ENCODE results near the gene CFAP77.

CFAP77 gene

DNA sequence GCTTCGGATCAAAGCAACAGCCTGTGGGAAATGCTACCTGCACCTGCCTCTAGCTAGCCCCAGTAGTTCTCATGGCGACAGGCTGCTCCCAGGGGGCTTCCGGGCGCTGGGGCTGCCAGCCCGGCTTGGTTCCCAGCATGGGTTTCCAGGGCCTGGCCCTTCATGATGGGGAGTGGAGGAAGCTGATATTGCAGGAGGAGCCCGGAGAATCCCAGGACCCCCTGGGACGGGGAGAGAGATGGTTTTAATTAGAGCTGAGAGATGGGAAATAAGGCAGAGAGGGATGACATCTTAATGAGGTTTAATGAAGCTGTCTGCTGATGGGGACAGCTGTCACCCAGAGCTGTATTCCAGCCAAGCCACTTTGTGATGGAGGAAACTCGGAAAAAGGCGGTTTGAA, 78.6 kb downstream of the CFAP77 start:
- DNase-seq (ENCODE audit: low read depth in 3 of 3) = no peak

- no peak for DNase-seq (ENCODE audit: low read depth in 3 of 3)
Observed at GRCh38 chr9:132489536-132489935, 79.5 kb downstream of the CFAP77 start.

DNA sequence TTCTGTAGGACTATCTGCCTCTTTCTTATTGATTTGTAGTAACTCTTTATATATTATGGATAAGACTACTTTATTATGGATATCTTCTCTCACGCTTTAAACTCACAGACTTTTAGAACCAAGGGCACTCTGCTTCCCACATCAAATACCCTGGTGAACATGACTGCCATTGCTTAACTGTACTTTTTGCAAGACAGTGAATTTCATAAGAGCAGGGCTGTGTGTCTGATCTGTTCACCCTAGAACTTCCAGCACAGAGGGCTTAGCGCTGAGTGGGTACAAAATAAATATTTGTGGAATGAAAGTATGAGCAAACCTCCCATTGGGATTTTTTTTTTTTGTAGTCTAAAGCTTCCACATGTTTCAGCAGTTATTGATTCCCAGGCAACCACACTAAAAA, 84.8 kb downstream of the CFAP77 start:
- DNase-seq (ENCODE audit: low read depth in 3 of 3) = no peak

DNA sequence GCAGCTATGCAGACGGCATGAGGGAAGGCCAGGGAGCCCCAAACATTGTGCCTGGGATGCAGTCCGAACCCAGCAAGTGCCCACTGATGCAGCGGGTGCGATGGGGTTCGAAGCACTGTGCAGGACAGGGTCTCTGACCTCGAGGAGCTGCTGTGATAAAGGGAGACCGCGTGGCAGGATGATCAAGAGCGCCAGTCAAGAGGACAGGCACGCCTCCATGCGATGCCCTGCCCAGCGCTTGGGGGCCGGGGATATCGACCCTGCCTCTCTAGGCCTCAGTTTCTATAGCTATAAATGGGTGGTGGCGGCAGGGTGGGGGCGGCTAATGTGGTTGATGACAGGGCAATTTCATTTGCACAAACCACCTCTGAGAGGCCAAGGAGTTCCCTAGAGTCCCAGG, 87.7 kb downstream of the CFAP77 start:
- DNase-seq (ENCODE audit: low read depth in 3 of 3) = no peak

DNA sequence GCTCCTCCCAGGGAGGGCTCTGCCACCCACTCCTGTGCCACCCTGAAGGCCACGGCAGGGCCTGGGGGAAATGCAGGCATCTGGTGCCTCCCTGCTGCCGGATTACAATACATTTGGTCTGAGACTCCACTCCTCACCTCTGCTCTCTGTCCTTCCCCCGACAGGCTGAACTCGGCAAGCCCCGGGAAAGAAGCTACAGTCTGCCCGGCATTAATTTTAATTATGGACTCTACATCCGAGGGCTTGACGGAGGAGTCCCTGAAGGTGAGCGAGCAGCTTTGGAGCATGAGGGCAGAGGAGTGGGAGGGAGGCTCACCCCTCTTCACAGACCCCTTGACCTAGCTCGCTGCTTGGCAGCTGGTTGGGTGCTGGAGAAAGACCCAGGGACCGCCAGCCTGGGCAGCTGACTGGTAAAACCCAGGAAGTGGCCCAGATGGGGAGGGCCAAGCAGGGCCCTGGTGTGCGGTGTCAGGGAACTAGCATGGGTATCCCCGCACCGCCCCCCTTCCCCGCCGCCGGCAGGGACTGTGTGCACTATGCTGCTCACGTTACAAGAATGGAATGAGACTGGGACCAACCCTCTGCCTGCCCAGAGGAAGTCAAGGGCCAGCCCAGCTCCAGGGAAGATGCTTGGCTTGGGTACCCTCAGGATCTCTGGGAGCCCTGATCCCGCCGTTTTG, 88.7 kb downstream of the CFAP77 start:
- no peak for DNase-seq (ENCODE audit: low read depth in 3 of 3)

DNA sequence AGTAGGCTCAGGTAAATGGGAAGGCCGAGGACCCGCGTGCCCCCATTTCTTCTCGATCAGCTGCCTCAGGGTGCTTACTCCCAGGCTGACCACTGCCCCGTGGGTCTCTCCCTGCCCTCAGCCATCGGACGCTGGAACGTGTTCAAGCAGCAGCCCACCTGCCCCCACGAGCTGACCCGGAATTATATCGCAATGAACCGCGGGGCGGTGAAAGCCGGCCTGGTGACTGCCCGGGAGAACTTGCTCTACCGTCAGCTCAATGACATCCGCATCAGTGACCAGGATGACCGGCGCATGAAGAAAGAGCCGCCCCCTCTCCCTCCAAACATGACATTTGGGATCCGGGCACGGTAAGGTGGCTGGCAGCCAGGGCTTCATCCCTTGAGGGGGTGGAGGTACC, 89.2 kb downstream of the CFAP77 start:
- no peak for DNase-seq (ENCODE audit: low read depth in 3 of 3)

DNA sequence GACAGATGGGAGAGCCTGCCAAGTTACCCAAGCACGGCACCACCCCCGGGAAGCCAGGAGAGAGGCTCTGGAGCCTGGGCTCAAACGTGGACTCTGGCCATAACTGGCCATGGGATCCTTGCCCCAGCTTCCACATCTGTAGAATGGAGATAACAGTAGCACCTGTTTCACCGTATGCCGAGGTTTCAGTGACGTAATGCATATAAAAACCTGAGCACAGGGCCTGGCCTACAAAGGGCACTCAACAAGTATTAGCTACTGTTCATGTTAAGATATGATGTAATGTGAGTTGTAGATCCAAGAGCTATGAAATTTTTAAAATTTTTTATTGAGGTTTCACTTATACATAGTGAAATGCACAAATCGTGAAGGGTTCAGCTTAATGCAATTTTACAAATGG, 90.2 kb downstream of the CFAP77 start:
- DNase-seq (ENCODE audit: low read depth in 3 of 3) = no peak

- DNase-seq (ENCODE audit: low read depth in 3 of 3) = no peak
Observed at GRCh38 chr9:132502480-132502879, 92.5 kb downstream of the CFAP77 start.

DNA sequence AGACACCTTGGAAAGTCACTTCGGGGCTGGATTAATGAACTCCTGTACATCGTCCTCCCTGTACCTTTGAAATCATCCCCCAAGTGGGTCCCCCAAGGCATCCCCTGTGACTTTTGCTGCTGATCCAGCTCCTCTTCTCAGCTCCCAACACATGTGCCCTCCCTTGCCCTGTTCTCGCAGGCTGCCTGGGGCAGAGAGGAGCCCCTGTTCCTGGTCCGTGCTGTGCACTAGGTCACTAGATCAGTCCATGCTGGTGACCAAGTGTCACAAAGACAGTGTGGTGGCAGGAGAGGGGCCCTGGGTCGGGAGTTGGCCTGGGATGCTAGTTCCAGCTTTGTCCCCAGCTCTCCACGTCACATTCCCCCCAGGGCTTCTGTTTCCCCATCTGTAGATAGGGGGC, 93.1 kb downstream of the CFAP77 start:
- DNase-seq (ENCODE audit: low read depth in 3 of 3) = no peak

DNA sequence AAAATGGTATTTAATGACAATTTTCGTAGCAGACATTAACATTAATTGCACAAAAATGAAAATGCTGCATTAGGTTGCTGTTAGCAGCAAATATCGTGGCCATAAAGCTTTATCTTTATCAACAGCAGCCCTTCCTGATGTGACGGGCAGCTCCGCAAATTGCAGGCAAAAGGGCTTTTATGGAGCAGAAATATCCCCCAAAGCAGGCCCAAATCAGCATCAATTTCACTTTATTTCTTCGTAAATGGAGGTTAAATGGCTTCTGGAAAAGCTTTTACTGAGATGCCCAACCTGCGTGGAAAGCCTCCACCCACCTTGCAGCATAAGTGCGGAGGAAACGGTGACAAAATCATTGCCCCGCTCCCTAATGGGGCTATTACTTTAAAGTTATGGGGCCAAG, 94.5 kb downstream of the CFAP77 start:
- DNase-seq (ENCODE audit: low read depth in 3 of 3) = no peak

DNA sequence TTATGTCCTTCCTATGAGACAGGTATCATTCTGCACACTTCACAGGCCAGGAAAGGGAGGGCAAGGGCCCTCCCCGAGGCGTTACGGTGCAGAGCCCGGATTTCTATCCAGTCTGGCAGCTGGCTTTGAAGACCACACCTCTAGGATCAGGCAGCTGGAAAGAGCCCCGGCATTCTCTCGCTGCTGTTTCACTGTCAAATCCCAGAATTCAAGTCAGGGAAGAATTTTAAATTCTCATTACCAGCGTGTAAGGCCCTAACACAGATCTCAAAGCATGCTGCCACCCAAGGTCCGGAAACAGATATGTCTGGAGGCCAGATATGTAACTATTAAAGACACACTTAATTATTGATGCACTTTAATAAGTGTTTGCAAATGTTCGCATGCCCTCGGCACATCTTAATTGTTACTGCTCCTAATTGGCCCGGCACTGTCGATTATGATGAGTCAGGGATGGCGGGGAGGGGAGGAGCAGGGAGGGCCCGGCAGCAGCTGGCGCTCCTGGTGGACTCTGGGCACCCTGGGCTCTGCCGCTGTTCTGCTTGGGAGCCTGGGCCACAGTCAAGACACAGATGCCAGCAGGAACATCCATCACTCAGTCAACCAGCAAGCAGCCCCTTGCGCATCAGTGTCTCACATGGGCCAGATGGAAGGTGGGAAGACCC, 96.1 kb downstream of the CFAP77 start:
- no peak for DNase-seq (ENCODE audit: low read depth in 3 of 3)

GRCh38 chr9:132506977-132507669, 97.1 kb downstream of the CFAP77 start:
- no peak for DNase-seq (ENCODE audit: low read depth in 3 of 3)

GRCh38 chr9:132507670-132508469, 97.9 kb downstream of the CFAP77 start:
- DNase-seq (ENCODE audit: low read depth in 3 of 3) = peak; percentile 34 to 63 (median 48)

- DNase-seq (ENCODE audit: low read depth in 3 of 3) = no peak
Observed at GRCh38 chr9:132509928-132510874, 100.2 kb downstream of the CFAP77 start.

DNA sequence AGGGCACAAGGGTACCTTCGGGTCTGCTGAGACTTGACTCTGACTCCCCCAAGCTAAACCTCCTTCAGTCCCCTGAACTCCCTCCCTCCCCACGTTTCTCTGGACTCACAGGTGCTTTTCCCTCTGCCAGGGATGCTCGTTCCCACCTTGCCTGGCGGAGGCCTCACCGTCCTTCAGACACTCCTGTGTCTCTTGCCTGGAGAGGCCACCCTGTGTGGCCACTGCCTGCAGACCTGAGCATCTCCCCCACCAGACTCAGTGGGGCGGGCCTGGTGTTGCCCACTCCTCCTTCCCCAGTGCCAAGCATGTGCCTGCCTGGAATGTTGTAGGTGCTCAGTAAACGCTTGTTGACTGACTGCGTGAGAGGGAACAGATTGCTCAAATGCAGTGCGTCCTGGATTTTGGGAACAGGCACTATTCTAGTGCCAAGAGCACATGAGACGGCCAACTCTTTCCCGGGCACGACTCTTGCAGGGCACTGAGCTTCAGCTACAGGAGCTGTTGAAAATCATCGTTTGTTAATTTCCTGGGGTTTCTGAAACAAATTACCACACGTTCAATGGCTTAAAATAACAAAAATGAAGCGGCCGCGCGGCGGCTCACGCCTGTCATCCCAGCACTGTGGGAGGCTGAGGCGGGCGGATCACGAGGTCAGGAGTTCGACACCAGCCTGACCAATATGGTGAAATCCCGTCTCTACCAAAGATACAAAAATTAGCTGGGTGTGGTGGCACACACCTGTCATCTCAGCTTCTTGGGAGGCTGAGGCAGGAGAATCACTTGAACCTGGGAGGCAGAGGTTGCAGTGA, 101.4 kb downstream of the CFAP77 start:
- no peak for DNase-seq (ENCODE audit: low read depth in 3 of 3)

- no peak for DNase-seq (ENCODE audit: low read depth in 3 of 3)
Observed at GRCh38 chr9:132513416-132513815, 103.4 kb downstream of the CFAP77 start.

DNA sequence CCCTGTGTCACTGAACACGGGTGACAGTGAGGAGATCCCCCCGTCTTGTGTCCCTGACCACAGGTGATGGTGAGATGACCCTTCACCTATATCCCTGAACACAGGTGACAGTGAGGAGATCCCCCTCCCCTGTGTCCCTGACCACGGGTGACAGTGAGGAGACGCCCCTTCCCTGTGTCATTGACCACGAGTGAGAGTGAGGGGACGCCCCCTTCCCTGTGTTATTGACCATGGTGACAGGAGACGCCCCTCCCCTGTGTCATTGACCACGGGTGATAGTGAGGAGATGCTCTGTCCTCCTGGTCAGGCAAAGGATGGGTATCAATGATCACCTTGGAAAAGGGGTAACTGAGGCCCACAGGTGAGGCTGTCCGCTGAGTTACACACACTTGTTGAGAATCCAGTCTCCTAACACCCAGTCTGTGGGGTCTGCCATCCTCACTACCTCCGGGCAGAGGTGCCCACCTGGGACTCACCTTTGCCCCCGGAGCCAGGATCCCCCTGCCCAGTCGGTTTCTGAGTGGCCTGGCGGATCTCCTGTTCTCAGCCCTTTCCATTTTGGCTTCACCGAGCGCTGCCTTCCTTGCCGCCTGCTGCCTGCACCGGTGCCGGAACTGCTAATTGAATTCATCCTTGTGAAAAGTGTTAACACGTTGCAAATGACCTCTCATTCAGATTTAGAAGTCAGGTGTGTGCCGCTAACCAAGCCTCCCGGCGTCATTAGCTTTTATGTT, 104.2 kb downstream of the CFAP77 start:
- no peak for DNase-seq (ENCODE audit: low read depth in 3 of 3)

DNA sequence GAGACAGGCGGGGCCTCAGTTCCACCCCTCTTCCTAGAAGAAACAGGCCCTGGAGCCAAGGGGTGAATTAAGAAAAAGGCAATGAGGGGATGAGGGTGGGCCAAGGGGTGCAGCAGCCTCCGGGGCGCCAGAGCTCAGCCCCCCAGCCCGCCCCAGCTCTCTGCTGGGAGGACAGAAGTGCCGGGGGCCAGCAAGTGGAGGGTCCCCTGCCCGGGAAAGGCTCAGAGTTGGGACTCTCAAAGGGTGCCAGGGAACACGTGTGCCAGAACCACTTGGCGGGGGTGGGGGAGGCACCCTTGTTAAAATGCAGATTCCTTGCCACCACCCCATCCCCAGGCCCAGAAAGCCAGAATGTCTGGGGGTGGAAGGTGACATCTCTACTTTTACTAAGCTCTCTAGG, 104.8 kb downstream of the CFAP77 start:
- no peak for DNase-seq (ENCODE audit: low read depth in 3 of 3)

GRCh38 chr9:132516301-132516700, 106.3 kb downstream of the CFAP77 start:
- DNase-seq (ENCODE audit: low read depth in 3 of 3) = no peak

DNA sequence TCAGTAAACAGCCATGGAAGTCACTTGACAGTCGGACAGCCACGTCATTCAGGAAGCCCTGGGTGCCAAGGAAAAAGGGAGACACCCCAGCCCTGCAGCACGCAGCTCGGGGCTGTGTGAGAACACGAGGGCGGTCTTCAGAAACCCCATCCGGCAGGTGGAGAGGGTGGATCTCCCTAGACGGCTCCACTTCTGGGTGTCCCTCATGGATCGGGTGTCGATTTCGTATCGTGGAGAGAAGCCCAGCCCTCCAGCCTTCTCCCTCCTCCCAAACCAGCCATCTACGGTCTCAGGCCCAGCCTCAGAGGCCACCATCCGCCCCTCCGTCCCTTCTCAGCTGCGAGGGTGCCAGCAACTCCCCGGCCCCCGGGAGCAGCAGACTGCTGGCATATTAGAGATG, 106.9 kb downstream of the CFAP77 start:
- no peak for DNase-seq (ENCODE audit: low read depth in 3 of 3)

Data from stimulated activated CD4-positive, alpha-beta T cell treated with anti-CD3 and anti-CD28 coated beads, TNF-alpha, amount 100 ng/mL, for 48 hours (primary cell).